GM06990 (cell line): ENCODE data around the gene COLQ.

Experiments used
- DNase-seq: peaks from one replicate; pipeline ENCODE4 v3.0.0-alpha.2; 2011; ENCODE audit not compliant: insufficient read length; ENCODE audit errors: extremely low read depth
- H3K27me3 ChIP-seq: replicated peaks from 2 replicates; pipeline ENCODE4 v1.6.0; 2011; ENCODE audit warnings: low read length; ENCODE audit not compliant: control insufficient read depth, insufficient read depth
- H3K36me3 ChIP-seq: 2 replicates; pipeline ENCODE4 v1.5.1; 2011; ENCODE audit warnings: low read length; ENCODE audit not compliant: control insufficient read depth, insufficient read depth
- H3K4me3 ChIP-seq: replicated peaks from 2 replicates; pipeline ENCODE4 v1.5.1; 2011; ENCODE audit warnings: low read depth, mild to moderate bottlenecking, control low read depth, low read length
- TF ChIP-seq, protein P1 (sequence below): IDR thresholded peaks from 2 replicates; pipeline ENCODE4 v1.5.1; 2011; ENCODE audit warnings: low read length, control low read depth, mild to moderate bottlenecking, inconsistent platforms; ENCODE audit not compliant: insufficient read depth, poor library complexity, severe bottlenecking

COLQ gene

GRCh38 chr3:15521573-15521965 lies at the start of gene COLQ:
Gene COLQ (minus strand): TSS chr3:15521706. CDS start chr3:15521625, 81 bp downstream.
- no peak for DNase-seq
- TF ChIP-seq, protein P1, sequence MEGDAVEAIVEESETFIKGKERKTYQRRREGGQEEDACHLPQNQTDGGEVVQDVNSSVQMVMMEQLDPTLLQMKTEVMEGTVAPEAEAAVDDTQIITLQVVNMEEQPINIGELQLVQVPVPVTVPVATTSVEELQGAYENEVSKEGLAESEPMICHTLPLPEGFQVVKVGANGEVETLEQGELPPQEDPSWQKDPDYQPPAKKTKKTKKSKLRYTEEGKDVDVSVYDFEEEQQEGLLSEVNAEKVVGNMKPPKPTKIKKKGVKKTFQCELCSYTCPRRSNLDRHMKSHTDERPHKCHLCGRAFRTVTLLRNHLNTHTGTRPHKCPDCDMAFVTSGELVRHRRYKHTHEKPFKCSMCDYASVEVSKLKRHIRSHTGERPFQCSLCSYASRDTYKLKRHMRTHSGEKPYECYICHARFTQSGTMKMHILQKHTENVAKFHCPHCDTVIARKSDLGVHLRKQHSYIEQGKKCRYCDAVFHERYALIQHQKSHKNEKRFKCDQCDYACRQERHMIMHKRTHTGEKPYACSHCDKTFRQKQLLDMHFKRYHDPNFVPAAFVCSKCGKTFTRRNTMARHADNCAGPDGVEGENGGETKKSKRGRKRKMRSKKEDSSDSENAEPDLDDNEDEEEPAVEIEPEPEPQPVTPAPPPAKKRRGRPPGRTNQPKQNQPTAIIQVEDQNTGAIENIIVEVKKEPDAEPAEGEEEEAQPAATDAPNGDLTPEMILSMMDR: no peak
- Histone ChIP-seq H3K36me3 (no peaks in the 10 kb centered on the region), H3K4me3 (no peak within 1 kb of the TSS), H3K27me3 (no peaks in the 10 kb centered on the region; the same call in 1 of the 2 replicates)

DNA sequence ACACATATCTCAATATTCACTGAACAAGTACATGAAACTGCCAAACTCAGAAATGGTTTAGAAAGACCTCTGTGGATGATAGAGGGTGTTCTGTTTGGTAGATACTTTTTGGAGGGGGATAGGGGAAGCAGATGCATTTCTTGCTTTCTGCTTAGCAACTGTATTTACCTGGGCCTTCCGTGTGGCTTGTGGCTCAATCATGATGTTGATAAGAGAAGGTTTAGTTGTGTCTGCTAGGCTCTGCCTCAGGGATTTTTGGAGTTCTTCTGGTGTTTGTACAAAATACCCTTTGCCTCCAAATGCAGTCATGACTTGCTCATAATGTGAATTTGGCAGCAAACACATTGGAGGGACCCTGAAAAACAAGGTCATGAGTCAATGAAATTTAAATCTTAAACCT lies 41.7 kb upstream of the COLQ start:
- Histone ChIP-seq H3K27me3 (no peaks in the 10 kb centered on the region), H3K36me3 (peaks cover 5% of the 10 kb centered on the region), H3K4me3 (no peak overlapping the region)
- no peak for DNase-seq
- TF ChIP-seq, protein P1: no peak

DNA sequence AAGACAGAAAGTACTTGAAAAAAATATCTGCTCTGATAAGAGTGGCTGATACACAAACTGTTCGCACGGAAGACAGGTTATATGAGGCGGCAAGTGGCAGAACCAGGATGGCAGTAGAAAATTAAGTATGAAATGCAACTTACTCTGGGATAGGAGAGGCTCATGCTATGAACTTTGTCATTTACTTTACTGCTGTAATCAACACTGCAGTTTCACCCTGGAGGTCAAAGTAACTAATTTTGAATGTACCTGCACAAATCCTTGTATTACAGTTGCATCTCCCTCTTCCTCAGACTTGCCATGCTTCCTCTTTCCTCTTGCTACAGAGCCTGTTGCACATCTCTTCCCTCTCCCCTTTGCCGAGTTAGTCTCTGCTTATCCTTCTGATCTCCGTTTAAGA lies 41.1 kb upstream of the COLQ start:
- Histone ChIP-seq H3K36me3 (peaks cover 4% of the 10 kb centered on the region), H3K4me3 (no peak overlapping the region)
- no peak for DNase-seq

GRCh38 chr3:15558581-15558980 lies 37.1 kb upstream of the COLQ start:
- TF ChIP-seq, protein P1: no peak
- peaks cover 2% of the 10 kb centered on the region for H3K36me3 ChIP-seq
- DNase-seq: no peak
- no peak overlapping the region for H3K4me3 ChIP-seq
- no peaks in the 10 kb centered on the region for H3K27me3 ChIP-seq

More for the DNA sequence above, 41.1 kb upstream of the COLQ start:
- TF ChIP-seq, protein P1: no peak
- H3K27me3 ChIP-seq: no peaks in the 10 kb centered on the region

GRCh38 chr3:15557511-15557946 lies 36.0 kb upstream of the COLQ start:
- Histone ChIP-seq H3K36me3 (no peaks in the 10 kb centered on the region; the same call in none of the 2 replicates), H3K4me3 (no peak overlapping the region), H3K27me3 (no peaks in the 10 kb centered on the region)
- TF ChIP-seq, protein P1: peak; percentile 34
- DNase-seq: peak; percentile 63

GRCh38 chr3:15556512-15556911 lies 35.0 kb upstream of the COLQ start:
- TF ChIP-seq, protein P1: no peak
- no peaks in the 10 kb centered on the region; the same call in 1 of the 2 replicates for H3K36me3 ChIP-seq
- DNase-seq: peak; percentile 63
- H3K4me3 ChIP-seq: no peak overlapping the region
- H3K27me3 ChIP-seq: no peaks in the 10 kb centered on the region
